ENCODE results near the gene DNAJC27.

The DNAJC27 gene

GRCh38 chr2:24903161-24904103, 68.3 kb downstream of the DNAJC27 start:
- no peak for DNase-seq

- DNase-seq, result no peak
Measured at GRCh38 chr2:24899361-24899910, 72.3 kb downstream of the DNAJC27 start.

GRCh38 chr2:24898122-24899109, 73.3 kb downstream of the DNAJC27 start:
- DNase-seq, result no peak

GRCh38 chr2:24894750-24895149, 77.0 kb downstream of the DNAJC27 start:
- DNase-seq, result no peak

- peak; percentile 20 for DNase-seq
Measured at GRCh38 chr2:24893934-24894333, 77.8 kb downstream of the DNAJC27 start.

Data from NCI-H69 (cell line).